HG03521 (cell line): ENCODE results near the gene RNF44.
"Not testable (repeated sequence)": the region's sequence is repeated elsewhere in the genome, so short reads cannot be mapped to it uniquely, and the experiment has no call there.

ENCODE experiments used
- ATAC-seq: cut with Tn5 transposase; IDR thresholded peaks from one replicate; pipeline ENCODE4 v1.9.1; 2021; ENCODE audit warnings: mild to moderate bottlenecking, moderate library complexity; ENCODE audit not compliant: unreplicated experiment

The RNF44 gene

DNA sequence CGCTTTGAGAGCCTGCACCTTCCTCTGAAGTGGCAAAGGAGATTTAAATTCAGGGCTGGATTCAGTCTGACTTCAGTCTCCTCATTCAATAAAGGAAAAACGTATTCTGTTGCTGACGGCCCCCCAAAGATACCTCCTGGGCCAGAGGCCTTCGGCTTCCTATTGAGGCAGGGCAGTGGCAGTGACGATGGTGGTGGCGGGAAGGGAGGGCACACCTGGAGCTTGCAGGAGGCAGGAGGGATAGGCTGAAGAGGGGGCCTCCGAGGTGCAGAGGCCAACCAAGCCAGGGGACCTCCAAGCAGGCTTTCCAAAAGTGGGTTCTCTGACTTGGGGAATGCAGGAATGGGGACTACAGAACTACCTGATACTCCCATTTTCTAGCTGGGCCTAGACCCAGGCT lies 15.9 kb downstream of the RNF44 start:
- no peak for ATAC-seq

DNA sequence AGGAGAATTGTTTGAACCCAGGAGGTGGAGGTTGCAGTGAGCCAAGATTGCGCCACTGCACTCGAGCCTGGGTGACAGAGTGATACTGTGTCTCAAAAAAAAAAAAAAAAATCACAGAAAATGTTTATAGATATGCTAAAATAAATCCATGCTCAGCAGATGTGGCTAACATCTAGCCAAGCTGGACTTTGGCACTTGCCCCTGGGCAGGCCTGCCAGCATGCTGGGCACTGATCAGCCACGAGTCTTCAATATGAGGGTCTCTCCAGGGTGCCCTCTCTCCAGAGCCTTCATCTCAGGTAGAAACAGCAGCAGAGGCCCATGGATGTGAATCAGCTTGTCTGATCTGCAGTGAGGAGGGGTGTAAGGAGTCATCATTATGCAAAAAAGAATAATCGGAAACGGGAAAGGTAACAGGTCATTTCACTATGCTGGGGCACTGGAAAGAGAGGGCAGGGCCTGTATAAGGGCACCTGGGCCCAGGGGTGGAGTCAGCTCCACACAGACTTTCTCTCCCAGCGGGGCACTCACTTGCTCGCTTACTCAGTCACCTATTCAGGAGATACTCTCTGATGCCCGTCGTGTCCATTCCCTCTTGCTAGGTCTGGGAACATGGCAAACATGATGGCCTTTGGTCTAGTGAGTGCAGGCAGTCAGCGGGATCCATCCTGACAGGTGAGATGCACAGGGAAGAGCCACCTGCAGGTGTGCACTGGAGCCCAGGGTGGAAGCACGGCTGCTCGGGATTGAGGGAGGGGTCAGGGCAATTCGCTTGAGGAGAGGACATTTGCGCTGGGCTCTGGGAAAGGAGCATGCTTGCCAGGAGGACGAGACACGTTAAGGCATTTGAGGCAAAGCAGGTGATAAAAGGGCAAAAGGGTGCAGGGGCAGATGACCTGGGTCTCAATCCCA lies 17.1 kb downstream of the RNF44 start:
- ATAC-seq: no peak

DNA sequence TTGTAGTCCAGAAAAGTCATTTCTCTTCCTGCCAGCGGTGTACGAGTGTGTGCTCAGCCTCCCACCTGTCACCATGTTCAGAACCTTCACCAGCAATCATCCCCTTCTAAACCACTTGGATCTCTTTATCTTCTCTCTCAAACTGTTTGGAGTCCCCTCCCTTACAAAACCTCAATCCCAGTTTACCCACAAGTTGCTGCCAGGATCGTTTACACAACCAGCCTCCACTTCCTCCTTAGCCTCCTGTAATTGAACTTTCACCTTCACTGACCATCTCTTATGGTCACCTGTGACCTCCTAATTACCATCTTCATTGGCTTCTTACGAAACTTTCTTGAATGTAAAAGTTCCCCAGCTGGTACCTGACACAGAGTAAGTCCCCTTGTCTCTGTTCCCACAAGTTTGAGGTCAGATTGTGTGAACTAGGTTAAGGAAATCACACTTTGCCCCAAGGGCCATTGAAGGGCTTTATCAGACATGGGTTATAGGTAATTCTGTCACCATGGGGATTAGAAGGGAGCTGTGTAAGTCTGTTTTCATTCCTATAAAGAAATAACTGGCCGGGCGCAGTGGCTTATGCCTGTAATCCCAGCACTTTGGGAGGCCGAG lies 20.0 kb downstream of the RNF44 start:
- ATAC-seq: no peak

DNA sequence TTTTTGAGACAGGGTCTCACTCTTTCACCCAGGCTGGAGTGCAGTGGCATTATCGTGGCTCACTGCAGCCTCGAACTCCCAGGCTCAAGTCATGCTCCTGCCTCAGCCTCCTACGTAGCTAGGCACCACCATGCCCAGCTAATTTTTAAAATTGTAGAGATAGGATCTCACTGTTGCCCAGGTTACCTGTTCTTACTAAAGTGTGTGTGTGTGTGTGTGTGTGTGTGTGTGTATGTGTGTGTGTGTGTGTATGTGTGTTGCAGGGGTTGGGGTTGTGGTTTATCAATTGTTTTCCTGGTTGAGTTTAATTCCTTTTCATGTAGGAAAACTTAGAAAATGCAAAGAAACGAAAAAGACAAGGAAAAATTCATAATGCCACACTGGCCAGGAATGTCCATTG lies 21.8 kb downstream of the RNF44 start:
- ATAC-seq: no peak

DNA sequence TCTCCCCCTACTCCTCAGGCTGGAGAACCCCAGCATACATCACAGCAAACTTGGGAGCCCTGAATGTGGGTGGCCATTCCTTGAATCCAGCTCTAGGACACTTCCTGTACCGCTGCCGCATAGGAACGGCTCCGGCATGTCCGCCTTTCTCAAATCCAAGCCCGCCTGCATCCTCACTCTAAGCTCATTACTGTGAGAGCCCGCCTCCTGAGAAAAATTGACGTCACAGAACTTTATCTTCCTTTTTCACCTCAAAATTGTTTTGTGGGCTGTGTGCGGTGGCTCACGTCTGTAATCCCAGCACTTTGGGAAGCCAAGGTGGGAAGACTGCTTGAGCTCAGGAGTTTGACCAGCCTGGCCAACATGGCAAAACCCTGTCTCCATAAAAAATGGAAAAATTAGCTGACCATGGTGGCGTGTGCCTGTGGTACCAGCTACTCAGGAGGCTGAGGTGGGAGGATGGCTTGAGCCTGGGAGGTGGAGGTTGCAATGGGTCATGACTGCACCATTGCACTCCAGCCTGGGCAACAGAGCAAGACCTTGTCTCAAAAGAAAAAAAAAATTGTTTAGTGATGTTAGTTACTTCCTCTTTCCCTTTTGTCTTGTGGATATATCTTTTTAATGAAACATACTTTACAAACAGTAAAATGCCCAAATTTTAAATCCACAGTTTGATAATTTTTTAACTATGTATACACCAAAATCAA lies 22.8 kb downstream of the RNF44 start:
- no peak for ATAC-seq

DNA sequence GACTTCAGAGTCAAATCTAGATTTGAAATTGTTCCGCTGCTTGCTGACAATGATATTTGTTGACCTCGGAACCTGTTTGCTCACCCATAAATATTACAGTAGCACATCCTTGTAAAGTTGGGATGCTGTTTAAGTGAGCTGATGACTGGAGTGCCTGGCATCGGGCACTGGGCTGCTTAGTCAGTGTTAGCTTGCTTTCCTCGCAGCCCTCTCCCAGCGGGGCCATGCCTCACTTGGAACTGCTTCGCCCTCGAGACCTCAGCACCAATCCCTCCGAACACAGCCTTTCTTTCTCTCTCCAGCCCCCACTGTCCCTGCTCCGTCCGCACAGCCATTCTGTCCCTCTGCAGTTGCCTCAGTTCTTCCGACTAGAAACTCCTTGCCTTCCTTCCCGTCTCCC lies 23.4 kb downstream of the RNF44 start:
- ATAC-seq: no peak

DNA sequence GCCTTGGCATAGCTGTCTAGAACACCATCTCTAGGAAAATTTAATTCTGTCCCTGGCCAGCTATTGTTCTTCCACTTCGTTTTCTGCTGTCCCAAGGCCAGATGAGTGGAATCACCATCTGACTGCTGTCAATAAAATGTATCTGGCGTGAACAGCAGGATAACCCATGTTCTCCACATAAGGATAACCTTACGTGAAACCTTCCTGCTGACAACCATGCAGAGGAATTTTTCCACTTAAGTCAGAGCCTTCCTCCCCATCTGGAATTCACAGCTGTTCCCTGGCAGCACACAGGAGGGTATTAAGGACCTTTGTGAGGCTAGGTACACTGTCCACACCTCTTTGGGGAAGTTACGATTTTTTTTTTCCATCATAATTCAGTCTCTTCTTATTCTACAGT lies 28.6 kb downstream of the RNF44 start:
- ATAC-seq: no peak

DNA sequence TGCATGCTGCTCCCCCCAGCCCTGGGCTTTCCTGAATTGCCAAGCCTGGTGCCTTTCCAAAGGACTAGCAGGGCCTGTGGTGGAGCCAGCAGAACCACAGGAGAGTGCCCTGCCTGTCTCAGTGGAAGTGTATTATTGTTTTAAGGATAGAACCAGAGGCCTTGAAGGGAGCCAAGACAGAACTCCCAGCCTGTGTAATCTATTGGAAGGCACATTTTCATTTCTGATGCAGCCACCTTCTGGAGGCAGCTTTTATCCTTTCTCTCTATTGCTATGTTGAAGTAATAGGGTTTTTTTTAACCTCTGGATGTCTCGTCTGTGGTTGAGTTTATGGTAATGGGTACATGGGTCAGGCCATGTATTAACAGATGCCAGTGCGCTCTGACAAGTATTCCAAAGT lies 29.3 kb downstream of the RNF44 start:
- ATAC-seq: no peak

DNA sequence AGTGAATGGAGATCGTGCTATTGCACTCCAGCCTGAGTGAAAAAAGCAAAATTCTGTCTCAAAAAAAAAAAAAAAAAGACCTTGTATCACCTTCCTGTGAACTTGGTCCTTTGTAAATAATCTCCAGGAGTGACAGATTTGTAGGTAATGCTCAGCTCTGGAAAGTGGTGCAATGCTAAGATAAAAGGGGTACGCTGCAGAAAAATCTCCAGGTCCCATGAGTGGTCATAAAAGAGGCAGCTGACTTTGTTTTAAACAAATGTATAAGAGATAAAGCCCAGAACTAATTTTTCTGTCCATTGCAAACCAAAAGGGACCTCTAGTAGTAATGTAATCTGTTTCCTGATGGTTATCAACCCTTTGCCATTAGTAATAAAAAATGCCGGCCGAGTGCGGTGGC lies 33.7 kb downstream of the RNF44 start:
- no peak for ATAC-seq

DNA sequence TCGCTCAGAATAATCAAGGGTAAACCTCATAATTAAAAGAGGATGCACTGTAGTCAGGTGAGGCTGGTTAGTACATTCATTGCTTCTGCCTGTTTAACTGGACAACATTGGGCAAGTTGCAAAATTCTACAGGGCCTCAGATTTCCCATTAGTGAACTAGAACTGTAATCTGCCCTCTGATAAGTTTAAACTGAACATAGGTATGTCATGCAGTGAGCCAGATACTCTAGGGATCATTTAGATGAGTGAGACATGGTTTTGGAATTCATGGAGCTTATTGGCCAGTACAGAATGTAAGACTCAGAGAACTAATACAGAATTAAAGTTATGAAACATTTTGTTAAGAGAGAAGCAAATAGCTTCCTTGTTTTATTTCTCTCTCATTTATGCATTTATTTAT lies 35.9 kb downstream of the RNF44 start:
- no peak for ATAC-seq

DNA sequence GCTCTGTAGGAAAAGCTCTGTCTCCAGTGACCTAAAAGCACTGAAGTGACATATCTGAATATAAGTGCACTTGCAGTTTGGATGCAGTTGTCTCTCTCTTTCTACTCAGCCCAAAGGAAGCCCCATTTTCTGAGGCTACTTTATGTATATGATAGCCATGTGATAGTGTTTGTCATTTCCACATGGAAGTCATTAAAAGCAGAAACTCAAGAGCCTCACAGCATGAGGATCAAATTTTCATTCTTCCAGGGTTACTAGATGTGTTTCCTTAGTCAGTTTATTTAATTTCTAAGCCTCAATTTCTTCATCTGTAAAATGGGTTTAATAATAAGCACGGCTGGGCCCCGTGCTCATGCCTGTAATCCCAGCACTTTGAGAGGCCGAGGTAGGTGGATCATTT lies 36.7 kb downstream of the RNF44 start:
- no peak for ATAC-seq

DNA sequence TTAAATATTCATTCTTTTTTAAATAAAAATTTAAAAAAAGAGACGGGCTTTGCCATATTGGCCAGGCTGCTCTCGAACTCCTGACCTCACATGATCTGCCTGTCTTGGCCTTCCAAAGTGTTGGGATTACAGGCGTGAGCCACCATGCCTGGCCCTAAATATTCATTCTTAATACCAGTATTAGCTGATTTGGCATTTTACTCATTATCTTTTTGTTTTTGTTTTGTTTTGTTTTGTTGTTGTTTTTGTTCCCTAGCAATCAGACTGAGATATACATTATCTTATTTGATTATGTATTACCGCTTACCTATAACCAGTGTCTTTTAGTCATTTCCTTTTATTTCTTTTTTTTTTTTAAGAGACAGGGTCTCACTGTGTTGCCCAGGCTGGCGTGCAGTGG lies 37.9 kb downstream of the RNF44 start:
- no peak for ATAC-seq

DNA sequence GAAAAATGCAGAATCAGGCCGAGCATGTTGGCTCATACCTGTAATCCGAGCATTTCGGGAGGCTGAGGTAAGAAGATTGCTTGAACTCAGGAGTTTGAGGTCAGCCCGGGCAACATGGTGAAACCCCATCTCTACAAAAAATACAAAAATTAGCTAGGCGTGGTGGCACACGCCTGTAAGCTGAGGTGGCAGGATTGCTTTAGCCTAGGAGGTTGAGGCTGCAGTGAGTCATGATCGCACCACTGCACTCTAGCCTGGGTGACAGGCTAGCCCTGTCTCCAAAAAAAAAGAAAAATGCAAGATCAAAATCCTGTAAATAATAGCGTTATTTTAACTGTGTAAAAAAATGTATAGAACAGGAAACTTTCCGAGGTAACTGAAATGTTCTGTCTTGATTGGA lies 39.4 kb downstream of the RNF44 start:
- ATAC-seq: no peak

DNA sequence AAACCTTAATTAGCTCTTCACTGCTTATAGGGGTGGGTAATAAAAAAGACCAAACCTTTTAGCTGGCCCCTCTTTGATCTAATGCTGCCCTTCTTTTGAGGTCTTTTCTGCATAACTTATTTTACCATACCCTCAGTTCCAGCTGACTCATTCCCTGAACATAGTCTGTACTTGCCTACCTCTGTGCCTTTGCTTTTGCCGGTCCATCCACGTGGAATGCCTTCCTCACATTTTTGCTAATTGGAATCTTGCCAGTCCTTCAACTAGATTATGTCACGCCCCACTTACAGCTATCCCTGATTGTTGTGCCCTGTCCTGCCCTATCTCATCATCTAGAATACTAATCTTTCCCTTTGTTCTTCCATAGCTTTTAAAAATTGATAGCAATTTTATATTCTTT lies 44.8 kb downstream of the RNF44 start:
- no peak for ATAC-seq

DNA sequence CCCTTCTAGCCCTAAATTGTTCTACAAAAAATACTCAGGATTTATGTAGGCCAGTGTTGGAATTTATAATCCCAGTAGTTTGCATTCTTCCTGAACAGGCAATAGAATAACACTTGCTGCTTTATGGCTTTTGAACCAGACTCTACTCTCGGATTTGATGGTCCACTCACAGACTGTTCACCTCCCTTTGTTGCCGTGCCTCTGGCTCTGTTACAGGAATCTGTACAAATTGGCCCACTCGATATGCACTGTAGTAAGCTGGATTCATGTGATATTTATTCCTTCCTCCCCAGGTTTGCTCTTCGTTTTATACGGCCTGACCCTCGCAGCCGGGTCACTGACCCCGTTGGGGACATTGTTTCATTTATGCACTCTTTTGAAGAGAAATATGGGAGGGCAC lies 45.3 kb downstream of the RNF44 start:
- ATAC-seq: no peak

DNA sequence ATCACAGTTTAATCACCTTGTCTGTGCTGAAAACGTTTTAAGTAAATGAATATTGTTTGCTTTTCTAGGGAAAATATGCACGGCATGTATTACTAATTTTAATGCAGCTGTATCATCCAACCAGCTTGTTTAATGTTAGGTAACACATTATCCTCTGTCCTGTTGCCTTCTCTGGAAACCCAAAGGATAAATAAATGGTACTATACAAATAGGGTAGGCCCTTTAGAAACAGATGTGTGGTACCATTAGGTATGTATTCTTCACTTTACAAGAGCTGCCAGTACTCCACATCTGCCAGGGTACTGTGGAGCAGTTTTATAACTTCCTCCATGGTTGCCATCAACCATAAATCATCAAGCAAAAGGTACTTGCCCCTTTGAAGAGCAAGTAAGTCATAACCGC lies 46.1 kb downstream of the RNF44 start:
- no peak for ATAC-seq

DNA sequence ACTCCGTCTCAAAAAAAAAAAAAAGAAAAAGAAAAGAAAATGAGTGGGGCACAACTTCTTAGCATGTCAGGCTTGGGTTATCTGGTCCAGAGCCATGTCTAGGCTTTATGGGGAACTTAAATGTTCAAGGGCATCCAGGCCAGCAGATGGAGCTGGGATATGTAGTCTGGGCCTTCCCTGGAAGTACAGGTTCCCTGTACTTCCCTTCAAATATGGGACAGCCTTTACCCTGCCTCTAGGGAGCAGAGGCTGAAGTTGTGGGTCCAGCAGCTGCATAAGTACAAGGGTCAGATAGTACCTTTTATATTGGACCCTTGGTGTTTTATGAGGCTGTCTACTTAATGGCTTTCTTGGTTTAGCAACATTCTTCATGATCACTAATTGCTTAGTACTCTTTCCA lies 46.9 kb downstream of the RNF44 start:
- no peak for ATAC-seq

DNA sequence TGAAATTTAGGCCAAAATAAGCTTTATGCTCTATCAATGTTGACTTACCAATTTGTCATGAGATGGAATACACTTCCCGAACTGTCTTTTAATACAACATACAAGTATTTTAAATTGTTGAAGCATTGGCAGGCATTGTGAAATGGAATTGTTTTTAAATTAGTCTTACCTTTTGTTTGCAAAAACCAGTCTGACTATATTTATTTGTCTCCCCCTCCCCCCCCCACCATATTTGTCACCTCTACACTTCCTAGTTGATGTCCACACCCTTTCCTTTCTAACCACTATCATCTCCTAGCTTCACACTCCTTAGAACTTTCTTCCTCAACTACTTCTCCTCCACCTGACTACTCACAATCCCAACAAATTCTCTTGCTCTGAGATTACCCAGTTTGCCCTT lies 48.1 kb downstream of the RNF44 start:
- ATAC-seq: no peak

DNA sequence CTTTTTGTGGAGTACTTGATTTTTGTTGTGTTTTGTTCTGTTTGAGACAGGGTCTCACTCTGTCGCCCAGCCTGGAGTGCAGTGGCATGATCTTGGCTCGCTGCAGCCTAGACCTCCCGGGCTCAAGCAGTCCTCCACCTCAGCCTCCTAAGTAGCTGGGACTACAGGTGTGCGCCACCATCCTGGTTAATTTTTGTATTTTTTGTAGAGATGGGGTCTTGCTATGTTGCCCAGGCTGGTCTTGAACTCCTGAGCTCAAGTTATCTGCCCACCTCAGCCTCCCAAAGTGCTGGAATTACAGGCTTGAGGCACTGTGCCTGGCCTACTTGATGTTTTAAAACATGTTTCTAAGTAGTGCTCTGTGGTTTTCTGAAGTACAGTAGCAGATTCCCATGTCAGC lies 50.0 kb downstream of the RNF44 start:
- ATAC-seq: not testable (repeated sequence)

DNA sequence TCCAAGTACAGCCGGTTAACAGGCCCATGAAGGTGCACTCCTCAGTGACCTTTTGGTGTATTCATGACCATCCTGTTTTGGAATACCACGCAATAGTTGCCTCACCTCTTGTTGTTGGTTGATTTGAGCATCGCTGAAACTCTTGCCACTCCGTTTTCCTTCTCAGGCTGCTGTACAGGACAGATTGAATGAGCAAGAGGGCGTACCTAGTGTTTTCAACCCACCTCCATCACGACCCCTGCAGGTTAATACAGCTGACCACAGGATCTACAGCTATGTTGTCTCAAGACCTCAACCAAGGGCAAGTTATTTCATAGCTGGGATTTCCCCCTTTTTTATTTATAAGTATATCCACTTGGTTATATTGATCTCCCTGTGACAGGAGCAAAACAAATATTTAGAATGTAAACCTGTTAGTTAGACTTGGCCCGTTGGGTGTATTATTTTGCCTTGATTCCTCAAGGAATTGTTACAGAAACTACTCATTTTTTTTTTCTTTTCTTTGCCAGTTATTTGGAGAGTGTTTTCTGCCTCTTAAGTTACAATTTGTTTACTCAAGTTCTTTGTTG lies 50.9 kb downstream of the RNF44 start:
- ATAC-seq: no peak

DNA sequence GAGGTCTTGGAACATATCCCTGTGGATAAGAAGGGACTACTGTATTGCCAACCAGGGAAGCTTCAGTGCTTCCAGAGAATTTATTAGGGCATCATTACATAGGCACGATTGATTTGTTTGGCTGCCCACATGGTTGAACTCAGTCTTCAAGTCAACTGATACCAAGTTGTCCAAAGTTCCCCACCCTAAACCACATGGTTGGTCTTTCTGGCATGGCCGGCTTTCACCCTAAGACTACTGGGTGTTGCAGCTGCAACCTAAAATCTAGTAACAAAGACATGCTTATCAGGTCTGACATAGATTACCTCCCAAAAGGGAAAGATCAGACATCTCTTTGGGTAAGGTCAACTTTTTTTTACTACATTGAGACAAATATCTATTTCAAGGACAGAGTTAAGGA lies 52.0 kb downstream of the RNF44 start:
- no peak for ATAC-seq

DNA sequence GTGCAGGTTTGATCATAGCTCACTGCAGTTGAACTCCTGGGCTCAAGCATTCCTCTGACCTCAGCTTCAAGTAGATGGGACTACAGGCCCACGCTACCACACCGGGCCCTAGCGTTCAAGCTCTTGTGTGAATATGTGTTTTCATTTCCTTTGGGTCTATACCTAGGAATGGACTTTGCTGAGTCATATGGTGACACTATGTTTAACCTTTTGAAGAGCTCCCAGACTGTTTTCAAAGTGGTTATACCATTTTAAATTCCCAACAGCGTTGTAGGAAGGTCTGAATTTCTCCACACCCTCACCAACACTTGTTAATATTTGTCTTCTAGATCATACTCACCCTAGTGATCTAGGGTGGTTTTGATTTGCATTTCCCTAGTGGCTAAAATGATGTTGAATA lies 55.5 kb downstream of the RNF44 start:
- no peak for ATAC-seq
